Activated T-cell treated with anti-CD3 and anti-CD28 coated beads, Interleukin-2, amount 50 U/mL, for 24 hours (primary cell): Measurements from ENCODE around the gene FBXW2.
"Not testable (repeated sequence)": the region's sequence is repeated elsewhere in the genome, so short reads cannot be mapped to it uniquely, and the experiment has no call there.

ENCODE experiments used
- DNase-seq: peaks from one replicate; pipeline ENCODE4 v3.0.0-alpha.2; 2020
- H3K27ac Mint-ChIP-seq: 2 replicates; pipeline ENCODE4 v1.8.0; 2020; ENCODE audit warnings: mild to moderate bottlenecking, mixed read lengths
- H3K27me3 Mint-ChIP-seq: 2 replicates; pipeline ENCODE4 v1.8.0; 2020; ENCODE audit warnings: mixed read lengths
- H3K36me3 Mint-ChIP-seq: 2 replicates; pipeline ENCODE4 v1.8.0; 2020; ENCODE audit warnings: low read depth, mixed read lengths
- H3K4me1 Mint-ChIP-seq: 2 replicates; pipeline ENCODE4 v1.8.0; 2020; ENCODE audit warnings: low read depth, mixed read lengths
- H3K4me3 Mint-ChIP-seq: 2 replicates; pipeline ENCODE4 v1.8.0; 2020; ENCODE audit warnings: mild to moderate bottlenecking, moderate library complexity, mixed read lengths
- H3K9me3 Mint-ChIP-seq: 2 replicates; pipeline ENCODE4 v1.8.0; 2020; ENCODE audit warnings: mixed read lengths

The FBXW2 gene

DNA sequence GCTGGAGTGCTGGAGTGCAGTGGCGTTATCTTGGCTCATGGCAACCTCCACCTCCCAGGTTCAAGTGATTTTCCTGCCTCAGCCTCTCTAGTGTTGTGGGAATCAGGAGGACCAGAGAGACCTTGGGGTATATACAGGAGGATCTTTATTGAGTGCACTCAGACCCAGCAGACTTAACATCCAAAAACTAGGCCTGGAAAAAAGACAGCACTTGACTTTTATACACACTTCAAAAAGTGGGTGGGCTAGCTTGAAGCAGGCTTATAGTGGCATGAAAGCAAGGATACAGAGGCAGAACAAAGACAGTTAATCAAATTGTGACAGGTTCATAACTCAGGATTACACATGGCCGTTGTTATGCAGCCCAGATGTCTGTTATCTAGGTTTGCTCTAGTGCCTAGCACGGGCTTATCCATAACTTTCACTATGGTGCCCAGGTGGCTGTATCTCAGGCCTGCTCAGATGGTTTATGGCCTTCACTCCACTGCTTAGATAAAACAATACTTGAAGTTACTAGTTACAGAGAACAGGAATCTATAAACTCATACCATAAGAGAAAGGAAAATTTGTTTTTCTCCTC is 11.7 kb upstream of the FBXW2 start:
- not testable (repeated sequence) for H3K4me1 Mint-ChIP-seq, H3K4me3 Mint-ChIP-seq, H3K27me3 Mint-ChIP-seq, DNase-seq, H3K27ac Mint-ChIP-seq
- Mint-ChIP-seq H3K36me3 (peaks cover 41% of the 10 kb centered on the region), H3K9me3 (peaks cover 34% of the 10 kb centered on the region)

DNA sequence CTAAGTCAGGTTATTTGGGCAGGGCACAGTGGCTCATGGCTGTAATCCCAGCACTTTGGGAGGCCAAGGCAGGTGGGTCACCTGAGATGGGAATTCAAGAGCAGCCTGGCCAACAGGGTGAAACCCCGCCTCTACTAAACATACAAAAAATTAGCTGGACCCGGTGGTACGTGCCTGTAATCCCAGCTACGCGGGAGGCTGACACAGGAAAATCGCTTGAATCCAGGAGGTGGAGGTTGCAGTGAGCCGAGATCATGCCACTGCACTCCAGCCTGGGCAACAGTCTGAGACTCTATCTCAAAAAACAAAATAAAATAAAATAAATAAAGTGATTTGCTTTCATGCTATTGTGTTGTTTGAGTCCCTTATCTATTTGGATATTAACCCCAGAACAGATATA is 8.2 kb upstream of the FBXW2 start:
- DNase-seq, result no peak
- H3K4me1 Mint-ChIP-seq, result peaks cover 3% of the 10 kb centered on the region
- no peak overlapping the region for H3K27ac Mint-ChIP-seq
- H3K36me3 Mint-ChIP-seq, result peaks cover 24% of the 10 kb centered on the region
- peaks cover 11% of the 10 kb centered on the region for H3K9me3 Mint-ChIP-seq
- H3K27me3 Mint-ChIP-seq, result no peaks in the 10 kb centered on the region
- no peak overlapping the region for H3K4me3 Mint-ChIP-seq

DNA sequence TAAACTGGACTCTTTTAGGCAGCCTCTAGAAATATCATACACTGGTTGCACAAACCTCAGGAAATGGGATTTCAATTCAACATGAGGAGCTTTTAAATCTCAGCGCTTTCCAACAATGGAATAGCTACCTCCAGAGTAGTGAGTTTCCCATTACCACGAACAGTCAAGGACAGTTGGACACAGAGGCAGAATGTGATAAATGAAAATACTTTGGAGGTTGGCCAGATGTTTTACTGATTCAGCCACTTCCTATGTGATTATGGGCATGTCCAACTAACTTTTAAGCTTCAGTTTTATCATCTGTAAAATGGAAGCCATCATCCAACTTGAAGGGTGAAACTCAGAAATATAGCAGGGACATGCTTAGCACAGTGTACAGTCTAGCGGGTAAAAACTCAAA is 2.1 kb downstream of the FBXW2 start:
- H3K4me1 Mint-ChIP-seq, result peaks cover 65% of the 10 kb centered on the region
- peak overlapping the region; percentile 86 for H3K4me3 Mint-ChIP-seq
- H3K27ac Mint-ChIP-seq, result peak overlapping the region; percentile 86
- H3K36me3 Mint-ChIP-seq, result peaks cover 72% of the 10 kb centered on the region
- no peak for DNase-seq
- no peaks in the 10 kb centered on the region for H3K27me3 Mint-ChIP-seq
- H3K9me3 Mint-ChIP-seq, result no peaks in the 10 kb centered on the region

DNA sequence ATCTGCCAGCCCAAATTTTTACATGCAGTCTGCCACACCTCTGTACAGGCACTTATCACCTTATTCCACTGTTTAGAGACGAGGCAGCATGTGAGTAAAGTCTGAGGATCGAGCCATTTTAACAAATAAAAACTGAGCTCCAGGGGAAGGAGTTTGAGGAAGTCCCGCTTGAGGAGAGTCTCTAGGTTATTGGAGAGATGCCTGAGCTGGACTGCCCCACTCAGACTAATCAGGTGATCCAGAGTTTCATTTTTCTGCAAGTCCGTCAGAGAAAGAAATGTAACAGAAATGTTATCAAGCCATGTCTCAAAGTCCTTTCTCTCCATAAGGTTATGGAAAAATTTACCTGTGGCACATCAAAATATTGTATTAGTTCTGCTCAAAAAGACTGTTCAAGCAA is 5.3 kb downstream of the FBXW2 start:
- no peaks in the 10 kb centered on the region for H3K9me3 Mint-ChIP-seq
- H3K36me3 Mint-ChIP-seq, result peaks cover 88% of the 10 kb centered on the region
- peaks cover 75% of the 10 kb centered on the region for H3K4me1 Mint-ChIP-seq
- no peaks in the 10 kb centered on the region for H3K27me3 Mint-ChIP-seq
- peak overlapping the region; percentile 61 for H3K27ac Mint-ChIP-seq
- DNase-seq, result no peak
- H3K4me3 Mint-ChIP-seq, result no peak overlapping the region

DNA sequence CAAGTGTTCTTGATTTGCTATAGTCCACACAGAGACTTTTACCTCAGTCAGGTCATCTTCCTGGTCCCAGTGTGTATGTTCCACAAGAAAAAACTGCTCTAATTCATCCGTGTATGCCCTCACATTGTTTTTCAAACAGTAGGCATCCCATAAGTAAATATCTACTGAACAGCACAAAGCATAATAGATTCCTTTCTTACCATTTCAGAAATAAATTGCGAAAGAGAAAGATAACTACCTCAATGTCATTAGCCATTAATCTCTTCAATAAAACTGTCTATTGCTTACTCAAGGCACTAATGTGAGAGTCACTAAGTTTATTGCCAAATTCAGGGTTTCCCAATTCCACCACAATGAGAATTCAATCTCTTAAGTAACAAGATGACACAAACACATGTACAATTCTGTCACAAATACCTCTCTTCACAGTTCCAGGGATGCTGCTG is 9.6 kb downstream of the FBXW2 start:
- H3K36me3 Mint-ChIP-seq, result peaks cover 85% of the 10 kb centered on the region
- no peak for DNase-seq
- no peaks in the 10 kb centered on the region for H3K9me3 Mint-ChIP-seq
- no peak overlapping the region for H3K4me3 Mint-ChIP-seq
- no peaks in the 10 kb centered on the region for H3K27me3 Mint-ChIP-seq
- H3K27ac Mint-ChIP-seq, result peak overlapping the region; percentile 65
- peaks cover 60% of the 10 kb centered on the region for H3K4me1 Mint-ChIP-seq

GRCh38 chr9:120781236-120781635 is 12.0 kb downstream of the FBXW2 start:
- Mint-ChIP-seq H3K9me3 (no peaks in the 10 kb centered on the region), H3K27me3 (no peaks in the 10 kb centered on the region), H3K4me1 (peaks cover 44% of the 10 kb centered on the region), H3K4me3 (no peak overlapping the region), H3K36me3 (peaks cover 87% of the 10 kb centered on the region), H3K27ac (peak overlapping the region; percentile 2)
- no peak for DNase-seq

GRCh38 chr9:120780367-120780766 is 12.8 kb downstream of the FBXW2 start:
- H3K9me3 Mint-ChIP-seq, result no peaks in the 10 kb centered on the region
- no peaks in the 10 kb centered on the region for H3K27me3 Mint-ChIP-seq
- H3K27ac Mint-ChIP-seq, result peak overlapping the region; percentile 23
- no peak overlapping the region for H3K4me3 Mint-ChIP-seq
- DNase-seq, result no peak
- peaks cover 88% of the 10 kb centered on the region for H3K36me3 Mint-ChIP-seq
- H3K4me1 Mint-ChIP-seq, result peaks cover 38% of the 10 kb centered on the region

GRCh38 chr9:120779227-120779626 is 14.0 kb downstream of the FBXW2 start:
- H3K27me3 Mint-ChIP-seq, result no peaks in the 10 kb centered on the region
- DNase-seq, result no peak
- H3K4me1 Mint-ChIP-seq, result peaks cover 34% of the 10 kb centered on the region
- peaks cover 92% of the 10 kb centered on the region for H3K36me3 Mint-ChIP-seq
- H3K4me3 Mint-ChIP-seq, result no peak overlapping the region
- peak overlapping the region; percentile 35 for H3K27ac Mint-ChIP-seq
- no peaks in the 10 kb centered on the region for H3K9me3 Mint-ChIP-seq

DNA sequence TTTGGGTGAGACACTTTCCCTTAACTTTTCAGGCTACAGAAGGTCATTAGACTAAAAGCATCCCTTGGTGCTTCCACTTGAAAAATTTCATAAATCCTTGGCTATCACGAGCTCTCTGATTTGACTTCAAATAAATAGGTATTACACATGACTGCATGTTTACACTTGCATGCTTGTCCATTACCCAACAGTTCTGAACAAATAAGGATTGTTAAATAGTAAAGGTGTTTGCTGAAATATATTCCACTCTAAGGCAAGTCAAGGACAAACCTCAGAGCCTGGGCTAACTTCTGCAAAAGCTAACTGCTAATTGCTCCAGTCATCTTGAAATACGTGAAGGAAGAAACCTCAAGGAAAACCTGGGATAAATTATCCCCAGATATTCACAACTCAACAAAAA is 14.5 kb downstream of the FBXW2 start:
- Mint-ChIP-seq H3K4me1 (peaks cover 29% of the 10 kb centered on the region), H3K4me3 (no peak overlapping the region), H3K27me3 (no peaks in the 10 kb centered on the region), H3K9me3 (no peaks in the 10 kb centered on the region), H3K27ac (peak overlapping the region; percentile 81), H3K36me3 (peaks cover 90% of the 10 kb centered on the region)
- DNase-seq, result no peak

- no peak for DNase-seq
- Mint-ChIP-seq H3K4me1 (peaks cover 23% of the 10 kb centered on the region), H3K27ac (no peak overlapping the region), H3K9me3 (no peaks in the 10 kb centered on the region), H3K4me3 (no peak overlapping the region), H3K36me3 (peaks cover 93% of the 10 kb centered on the region), H3K27me3 (no peaks in the 10 kb centered on the region)
Measured at GRCh38 chr9:120777229-120777628, 16.0 kb downstream of the FBXW2 start.

GRCh38 chr9:120776788-120777187 is 16.4 kb downstream of the FBXW2 start:
- H3K4me1 Mint-ChIP-seq, result peaks cover 23% of the 10 kb centered on the region
- no peaks in the 10 kb centered on the region for H3K27me3 Mint-ChIP-seq
- DNase-seq, result no peak
- H3K4me3 Mint-ChIP-seq, result no peak overlapping the region
- peaks cover 92% of the 10 kb centered on the region for H3K36me3 Mint-ChIP-seq
- no peak overlapping the region for H3K27ac Mint-ChIP-seq
- H3K9me3 Mint-ChIP-seq, result no peaks in the 10 kb centered on the region

DNA sequence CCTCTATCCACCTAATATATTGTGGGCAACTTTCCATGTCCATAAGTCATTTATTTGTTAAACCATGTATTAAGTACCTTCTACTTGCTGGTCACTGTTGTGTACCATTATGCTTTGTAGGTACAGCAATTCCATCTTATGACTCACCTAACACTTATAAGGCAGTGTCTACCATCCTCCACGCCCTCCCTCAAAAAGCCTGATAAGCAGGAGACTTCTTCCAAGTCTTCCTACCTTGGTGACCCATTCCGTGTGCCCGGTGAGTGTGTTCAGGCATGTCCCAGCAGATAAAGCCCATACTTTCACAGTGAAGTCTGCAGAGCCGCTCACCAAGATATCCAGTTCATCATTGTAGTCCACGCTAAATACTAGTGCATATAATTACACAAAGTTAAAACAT is 17.4 kb downstream of the FBXW2 start:
- H3K9me3 Mint-ChIP-seq, result no peaks in the 10 kb centered on the region
- H3K27ac Mint-ChIP-seq, result no peak overlapping the region
- H3K4me3 Mint-ChIP-seq, result no peak overlapping the region
- H3K36me3 Mint-ChIP-seq, result peaks cover 94% of the 10 kb centered on the region
- no peak for DNase-seq
- H3K27me3 Mint-ChIP-seq, result no peaks in the 10 kb centered on the region
- H3K4me1 Mint-ChIP-seq, result peaks cover 21% of the 10 kb centered on the region

GRCh38 chr9:120774719-120775118 is 18.5 kb downstream of the FBXW2 start:
- no peaks in the 10 kb centered on the region for H3K9me3 Mint-ChIP-seq
- H3K36me3 Mint-ChIP-seq, result peaks cover 97% of the 10 kb centered on the region

DNA sequence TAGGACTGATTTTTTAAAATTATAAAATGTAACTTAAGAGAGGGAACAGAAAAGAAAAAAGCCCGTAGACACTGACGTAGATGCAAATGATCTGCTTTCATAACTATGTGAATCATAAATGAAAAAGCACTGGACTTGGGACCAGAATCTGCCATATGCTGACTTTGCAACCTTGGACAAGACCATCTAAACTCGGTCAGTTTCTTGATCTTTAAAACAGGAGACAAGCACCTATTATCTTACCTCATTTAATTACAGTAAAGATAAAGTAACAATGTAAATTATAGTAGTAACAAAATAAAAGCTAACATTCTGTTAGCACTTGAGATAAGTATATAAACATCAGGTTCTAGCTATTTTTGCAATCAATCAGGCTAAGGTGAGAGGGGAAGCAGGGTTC is 20.0 kb downstream of the FBXW2 start:
- no peak overlapping the region for H3K27ac Mint-ChIP-seq
- peaks cover 15% of the 10 kb centered on the region for H3K4me1 Mint-ChIP-seq
- H3K27me3 Mint-ChIP-seq, result no peaks in the 10 kb centered on the region
- H3K36me3 Mint-ChIP-seq, result peaks cover 97% of the 10 kb centered on the region
- no peak for DNase-seq
- H3K4me3 Mint-ChIP-seq, result no peak overlapping the region
- H3K9me3 Mint-ChIP-seq, result no peaks in the 10 kb centered on the region

More at GRCh38 chr9:120774719-120775118, 18.5 kb downstream of the FBXW2 start:
- H3K4me1 Mint-ChIP-seq, result peaks cover 23% of the 10 kb centered on the region
- H3K4me3 Mint-ChIP-seq, result no peak overlapping the region
- no peak for DNase-seq
- no peaks in the 10 kb centered on the region for H3K27me3 Mint-ChIP-seq
- H3K27ac Mint-ChIP-seq, result peak overlapping the region; percentile 37

DNA sequence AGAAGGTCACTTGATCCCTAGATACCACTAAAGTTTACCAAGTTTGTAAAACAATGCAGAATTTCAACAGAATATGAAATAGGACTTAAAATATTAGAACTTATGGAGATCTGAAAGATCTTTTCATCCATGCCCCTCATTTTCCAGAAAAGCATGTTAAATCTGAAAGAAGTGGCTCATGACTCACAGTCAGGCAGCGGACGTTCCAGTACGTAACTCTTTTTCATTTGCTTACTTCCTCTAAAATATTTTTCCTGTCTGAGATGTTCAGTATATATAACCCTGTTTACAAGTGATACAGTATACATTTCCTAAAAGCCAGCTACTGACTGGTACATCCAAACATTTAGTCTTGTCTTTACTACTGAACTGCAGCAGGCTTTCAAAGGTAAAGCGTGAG is 22.3 kb downstream of the FBXW2 start:
- Mint-ChIP-seq H3K27me3 (no peaks in the 10 kb centered on the region), H3K4me3 (no peak overlapping the region)
- DNase-seq, result no peak

GRCh38 chr9:120768886-120769285 is 24.3 kb downstream of the FBXW2 start:
- H3K27me3 Mint-ChIP-seq, result no peaks in the 10 kb centered on the region
- peaks cover 94% of the 10 kb centered on the region for H3K36me3 Mint-ChIP-seq
- peaks cover 24% of the 10 kb centered on the region for H3K4me1 Mint-ChIP-seq
- no peaks in the 10 kb centered on the region for H3K9me3 Mint-ChIP-seq
- no peak overlapping the region for H3K4me3 Mint-ChIP-seq
- no peak for DNase-seq
- peak overlapping the region; percentile 14 for H3K27ac Mint-ChIP-seq

More for the DNA sequence above, 22.3 kb downstream of the FBXW2 start:
- H3K4me1 Mint-ChIP-seq, result peaks cover 25% of the 10 kb centered on the region
- H3K27ac Mint-ChIP-seq, result no peak overlapping the region
- no peaks in the 10 kb centered on the region for H3K9me3 Mint-ChIP-seq
- peaks cover 95% of the 10 kb centered on the region for H3K36me3 Mint-ChIP-seq
